ENCODE measurements around the gene HS3ST5. TPM values are rescaled to one million over a fixed set of nuclear protein-coding genes. Genes with fewer than 3 reads are reported as not detected.
"Not testable (repeated sequence)": the region's sequence is repeated elsewhere in the genome, so short reads cannot be mapped to it uniquely, and the experiment has no call there.

Gene HS3ST5
- total RNA-seq, 1 experiment from 2014 or later: 0.55 TPM

DNA sequence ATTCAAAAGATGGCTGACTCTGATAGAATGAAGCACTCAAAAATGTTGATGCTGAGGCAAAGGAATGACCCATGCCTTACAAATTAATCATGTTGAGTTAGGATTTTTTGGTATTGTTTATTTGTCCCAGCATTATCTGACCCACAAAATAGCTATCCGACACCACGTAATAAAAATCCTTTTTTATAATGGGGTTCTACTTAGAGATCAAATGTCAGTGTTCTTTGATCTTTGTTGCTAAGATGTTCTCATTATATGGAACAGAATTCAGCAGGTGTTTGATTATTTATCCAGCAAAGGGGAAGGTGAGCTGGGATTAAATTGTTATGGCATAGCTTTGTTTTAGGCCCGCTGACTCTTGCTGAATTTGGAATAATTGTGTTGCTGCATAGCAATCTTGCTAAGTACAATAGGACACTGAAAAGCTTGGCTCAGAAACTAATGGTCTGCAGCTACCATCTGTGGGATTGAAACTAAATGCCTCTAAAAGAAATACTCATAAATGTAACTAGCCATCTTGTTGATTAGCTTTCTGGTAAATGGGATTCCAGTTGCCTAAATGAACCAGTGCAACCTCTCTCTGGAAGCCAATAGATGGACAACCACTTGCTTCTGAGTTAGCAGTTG, 191.6 kb downstream of the HS3ST5 start:
- no peaks in the 10 kb centered on the region for H3K36me3 ChIP-seq (replicated peaks; ENCODE audit: control insufficient read depth, insufficient read depth, low read length)
- DNase-seq: no peak
- no peak overlapping the region for H3K4me3 ChIP-seq (ENCODE audit: insufficient read depth, low read depth, low read length)
- no peaks in the 10 kb centered on the region for H3K27me3 ChIP-seq (ENCODE audit: control insufficient read depth, insufficient read depth, low read length)

DNA sequence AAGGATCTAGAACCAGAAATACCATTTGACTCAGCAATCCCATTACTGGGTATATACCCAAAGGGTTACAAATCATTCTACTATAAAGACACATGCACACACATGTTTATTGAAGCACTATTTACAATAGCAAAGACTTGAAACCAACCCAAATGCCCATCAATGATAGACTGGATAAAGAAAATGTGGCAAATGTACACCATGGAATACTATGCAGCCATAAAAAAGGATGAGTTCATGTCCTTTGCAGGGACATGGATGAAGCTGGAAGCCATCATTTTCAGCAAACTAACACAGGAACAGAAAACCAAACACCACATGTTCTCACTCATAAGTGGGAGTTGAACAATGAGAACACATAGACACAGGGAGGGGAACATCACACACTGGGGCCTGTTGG, 193.6 kb downstream of the HS3ST5 start:
- not testable (repeated sequence) for H3K27me3 ChIP-seq (ENCODE audit: control insufficient read depth, insufficient read depth, low read length); DNase-seq; H3K4me3 ChIP-seq (ENCODE audit: insufficient read depth, low read depth, low read length); H3K36me3 ChIP-seq (replicated peaks; ENCODE audit: control insufficient read depth, insufficient read depth, low read length)

DNA sequence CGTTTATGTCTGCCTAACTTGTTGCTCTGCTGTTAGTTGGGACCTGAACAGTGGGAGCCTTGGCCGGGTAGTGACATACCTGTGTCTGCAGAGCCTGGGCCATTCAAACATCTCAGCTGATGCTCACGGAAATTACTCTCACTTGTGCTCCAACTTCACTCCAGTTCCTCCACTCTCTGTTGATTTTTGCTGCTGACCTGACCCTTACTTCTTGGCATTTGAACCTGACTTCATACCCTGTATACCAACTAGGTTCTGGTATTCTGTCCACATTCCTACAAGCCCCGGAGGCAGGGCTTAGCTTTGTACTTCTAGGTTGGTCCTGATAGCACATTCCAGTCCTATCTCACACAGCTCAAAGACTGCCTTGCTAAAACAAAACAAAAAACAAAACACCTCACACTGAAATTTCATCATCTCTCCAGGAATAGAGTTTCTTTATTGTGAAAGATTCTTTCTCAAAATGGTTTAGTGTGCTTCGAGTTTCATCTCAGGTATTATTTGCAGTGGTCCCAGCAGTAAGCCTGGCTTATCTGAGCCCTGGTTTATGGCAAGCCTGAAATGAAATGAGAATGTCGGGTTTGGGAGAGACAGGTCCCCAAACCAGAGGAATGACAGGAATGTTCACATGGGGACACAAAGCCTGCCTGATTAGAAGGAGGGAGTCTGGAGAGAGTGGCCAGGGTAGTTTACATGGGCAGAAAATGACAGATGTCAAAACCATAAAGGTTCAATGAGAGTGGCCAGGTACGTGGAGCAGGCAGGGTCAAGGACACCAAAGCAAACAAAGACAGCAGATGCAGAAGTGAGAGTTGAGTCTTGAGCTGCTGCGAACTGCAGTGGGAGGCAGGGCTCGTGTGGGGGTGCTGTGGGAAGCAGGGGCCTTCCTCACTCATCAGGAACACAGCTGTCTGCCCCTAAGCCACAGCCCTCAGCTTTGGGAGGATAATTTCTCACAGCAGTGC, 197.7 kb downstream of the HS3ST5 start:
- Histone ChIP-seq H3K36me3 (replicated peaks; ENCODE audit: control insufficient read depth, insufficient read depth, low read length) (no peaks in the 10 kb centered on the region), H3K4me3 (ENCODE audit: insufficient read depth, low read depth, low read length) (no peak overlapping the region), H3K27me3 (ENCODE audit: control insufficient read depth, insufficient read depth, low read length) (no peaks in the 10 kb centered on the region)
- DNase-seq: no peak

DNA sequence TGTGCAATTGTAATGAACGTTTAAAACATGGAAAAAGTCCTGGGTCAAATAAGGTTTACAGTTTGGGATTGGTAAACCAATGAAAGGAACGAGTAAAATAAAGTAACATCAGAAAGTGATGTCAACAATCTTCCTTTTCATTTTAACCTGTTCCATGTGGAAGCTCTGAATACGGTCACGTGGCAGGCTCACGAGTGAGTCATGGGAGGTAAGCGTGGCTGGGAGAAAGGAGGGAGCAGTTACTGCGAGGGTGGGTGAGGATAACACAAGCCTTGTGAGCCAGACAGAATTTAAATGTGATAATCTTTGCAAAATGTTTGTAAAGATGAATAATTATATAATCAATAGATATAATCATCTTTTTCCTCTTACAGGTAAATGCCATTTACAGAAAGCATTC, 200.6 kb downstream of the HS3ST5 start:
- no peak for DNase-seq
- Histone ChIP-seq H3K27me3 (ENCODE audit: control insufficient read depth, insufficient read depth, low read length) (no peaks in the 10 kb centered on the region), H3K36me3 (replicated peaks; ENCODE audit: control insufficient read depth, insufficient read depth, low read length) (no peaks in the 10 kb centered on the region), H3K4me3 (ENCODE audit: insufficient read depth, low read depth, low read length) (no peak overlapping the region)

DNA sequence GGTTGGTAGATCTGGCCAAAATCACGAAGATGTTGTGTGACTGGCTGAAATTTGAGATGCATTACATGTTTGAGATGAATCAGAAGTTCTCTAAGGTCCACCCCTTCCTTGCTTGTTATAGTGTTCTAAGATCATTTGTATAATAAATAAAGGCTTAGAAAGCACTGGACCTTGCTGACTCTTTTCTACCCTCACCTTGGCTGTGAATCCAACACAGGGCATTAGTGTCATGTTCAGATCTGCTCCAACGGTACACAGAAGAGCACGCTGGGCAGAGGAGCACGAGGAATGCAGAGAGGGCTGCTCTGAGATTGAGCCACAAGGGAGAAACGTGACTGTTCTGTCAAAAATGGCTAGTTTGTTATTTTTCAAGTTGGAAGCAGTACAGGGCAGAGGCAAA, 202.4 kb downstream of the HS3ST5 start:
- no peak overlapping the region for H3K4me3 ChIP-seq (ENCODE audit: insufficient read depth, low read depth, low read length)
- no peaks in the 10 kb centered on the region for H3K27me3 ChIP-seq (ENCODE audit: control insufficient read depth, insufficient read depth, low read length)
- H3K36me3 ChIP-seq (replicated peaks; ENCODE audit: control insufficient read depth, insufficient read depth, low read length): no peaks in the 10 kb centered on the region
- no peak for DNase-seq

DNA sequence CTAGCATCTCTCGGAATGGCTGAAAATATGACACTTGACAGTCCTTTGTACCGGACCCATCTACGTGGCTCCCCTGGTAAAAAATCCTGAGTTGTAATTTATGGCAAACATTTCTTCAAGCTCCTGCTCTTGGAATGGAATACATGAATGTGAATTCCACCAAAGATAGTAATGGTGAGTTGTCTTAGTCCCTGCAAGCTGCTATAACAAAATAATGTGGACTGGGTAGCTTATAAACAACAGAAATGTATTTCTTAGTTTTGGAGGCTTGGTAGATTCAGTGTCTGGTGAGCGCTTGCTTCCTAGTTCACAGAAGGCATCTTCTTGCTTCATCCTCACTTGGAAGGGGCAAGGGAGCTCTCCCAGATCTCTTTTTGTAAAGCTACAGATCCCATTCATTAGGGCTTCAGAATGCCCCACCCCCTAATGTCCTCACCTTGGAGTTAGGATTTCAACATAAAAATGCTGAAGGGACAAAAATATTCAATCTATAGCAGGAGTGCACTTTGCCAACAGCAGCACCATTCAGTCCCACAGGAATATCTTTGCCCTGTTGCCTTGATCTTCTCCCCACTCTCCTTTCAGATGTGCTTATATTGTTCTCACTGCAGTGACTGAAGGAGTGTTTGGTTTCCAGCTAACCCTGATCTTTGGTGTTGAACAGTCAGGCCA, 204.1 kb downstream of the HS3ST5 start:
- DNase-seq: no peak
- no peak overlapping the region for H3K4me3 ChIP-seq (ENCODE audit: insufficient read depth, low read depth, low read length)
- H3K36me3 ChIP-seq (replicated peaks; ENCODE audit: control insufficient read depth, insufficient read depth, low read length): no peaks in the 10 kb centered on the region
- H3K27me3 ChIP-seq (ENCODE audit: control insufficient read depth, insufficient read depth, low read length): no peaks in the 10 kb centered on the region

DNA sequence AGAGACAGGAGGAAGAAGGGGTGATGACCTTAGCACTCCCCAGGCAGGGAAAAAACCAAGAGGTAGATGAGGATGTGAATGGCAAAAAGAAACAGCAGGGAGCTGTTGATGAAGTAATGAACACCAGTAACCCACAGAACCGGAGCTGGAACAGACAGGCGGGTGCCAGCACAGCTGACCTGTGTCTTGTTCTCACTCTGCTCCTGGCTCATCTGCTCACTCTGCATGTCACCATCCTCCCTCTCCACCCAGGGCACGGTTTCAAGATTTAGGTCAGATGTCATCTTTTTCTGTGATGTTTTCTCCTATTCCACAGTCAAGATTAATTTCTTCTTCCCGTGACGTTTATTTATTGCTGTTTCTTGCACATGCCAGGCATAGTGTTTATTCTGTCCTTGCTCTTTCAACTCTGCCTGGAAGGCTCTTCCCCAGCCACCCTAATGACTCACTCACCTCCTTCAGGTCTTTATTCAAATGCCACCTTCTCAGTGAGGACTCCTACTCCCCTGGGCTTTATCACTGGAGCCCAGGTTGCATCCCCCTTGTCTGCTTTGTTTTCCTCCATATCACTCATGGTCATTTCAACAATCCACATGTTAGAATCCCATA, 207.4 kb downstream of the HS3ST5 start:
- Histone ChIP-seq H3K36me3 (replicated peaks; ENCODE audit: control insufficient read depth, insufficient read depth, low read length) (no peaks in the 10 kb centered on the region), H3K4me3 (ENCODE audit: insufficient read depth, low read depth, low read length) (no peak overlapping the region), H3K27me3 (ENCODE audit: control insufficient read depth, insufficient read depth, low read length) (no peaks in the 10 kb centered on the region)
- DNase-seq: no peak

DNA sequence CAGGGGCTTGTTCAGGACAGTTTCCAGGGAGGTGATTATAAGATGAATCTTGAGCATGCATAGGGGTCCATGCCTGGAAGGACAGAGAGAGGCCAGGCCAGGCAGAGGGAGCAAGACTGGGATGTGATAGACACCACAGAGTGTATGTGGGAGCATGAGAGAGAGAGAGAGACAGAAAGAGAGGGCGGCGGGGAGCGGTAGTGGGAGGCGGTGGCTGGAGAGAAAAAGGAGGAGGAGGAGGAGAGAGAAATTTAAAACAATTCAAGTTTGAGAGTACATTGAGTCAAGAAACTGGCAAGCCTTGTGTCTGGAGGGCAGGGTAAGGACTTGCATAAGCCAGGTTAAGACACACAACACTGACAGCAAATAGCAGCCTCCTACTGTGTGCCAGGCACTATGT, 209.0 kb downstream of the HS3ST5 start:
- Histone ChIP-seq H3K27me3 (ENCODE audit: control insufficient read depth, insufficient read depth, low read length) (no peaks in the 10 kb centered on the region), H3K36me3 (replicated peaks; ENCODE audit: control insufficient read depth, insufficient read depth, low read length) (no peaks in the 10 kb centered on the region), H3K4me3 (ENCODE audit: insufficient read depth, low read depth, low read length) (no peak overlapping the region)
- DNase-seq: no peak

DNA sequence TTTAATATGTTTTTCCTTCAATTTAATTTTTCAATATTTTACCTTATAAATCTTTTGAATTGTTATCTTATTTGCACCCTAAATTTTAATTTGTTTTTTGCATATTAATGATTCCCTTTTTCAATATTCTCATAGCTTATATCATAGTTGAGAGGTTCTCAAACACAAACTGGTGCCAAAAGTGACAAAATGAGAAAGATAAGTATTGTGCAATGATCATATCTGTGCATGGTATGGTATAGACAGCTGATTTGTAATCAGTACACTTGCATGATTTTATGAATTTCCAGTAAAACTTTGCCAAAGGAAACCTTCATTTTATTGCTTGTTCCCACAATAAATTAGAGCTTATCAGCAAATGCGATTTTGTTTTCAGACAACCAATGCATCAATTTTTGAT, 210.9 kb downstream of the HS3ST5 start:
- DNase-seq: no peak
- no peaks in the 10 kb centered on the region for H3K36me3 ChIP-seq (replicated peaks; ENCODE audit: control insufficient read depth, insufficient read depth, low read length)
- no peak overlapping the region for H3K4me3 ChIP-seq (ENCODE audit: insufficient read depth, low read depth, low read length)
- H3K27me3 ChIP-seq (ENCODE audit: control insufficient read depth, insufficient read depth, low read length): no peaks in the 10 kb centered on the region

DNA sequence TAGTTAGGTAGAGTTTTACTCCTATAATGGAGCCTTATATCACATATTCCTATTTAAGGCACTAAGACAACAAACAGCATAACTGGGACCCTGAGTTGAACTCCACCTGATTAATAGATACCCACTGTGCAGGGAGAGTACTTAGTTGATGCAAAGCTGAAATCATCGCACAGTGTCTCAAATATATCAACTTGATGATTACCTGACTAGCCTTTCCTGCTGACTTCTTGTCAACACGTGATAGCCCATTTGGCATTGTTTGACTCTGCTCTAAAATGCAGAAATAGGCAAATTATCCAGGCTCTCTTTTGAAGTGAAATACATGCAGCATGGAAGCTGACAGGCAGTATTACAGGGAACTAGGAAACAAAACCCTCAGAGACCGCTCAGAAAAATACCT, 217.2 kb downstream of the HS3ST5 start:
- Histone ChIP-seq H3K27me3 (ENCODE audit: control insufficient read depth, insufficient read depth, low read length) (no peaks in the 10 kb centered on the region), H3K36me3 (replicated peaks; ENCODE audit: control insufficient read depth, insufficient read depth, low read length) (no peaks in the 10 kb centered on the region), H3K4me3 (ENCODE audit: insufficient read depth, low read depth, low read length) (no peak overlapping the region)
- DNase-seq: no peak

DNA sequence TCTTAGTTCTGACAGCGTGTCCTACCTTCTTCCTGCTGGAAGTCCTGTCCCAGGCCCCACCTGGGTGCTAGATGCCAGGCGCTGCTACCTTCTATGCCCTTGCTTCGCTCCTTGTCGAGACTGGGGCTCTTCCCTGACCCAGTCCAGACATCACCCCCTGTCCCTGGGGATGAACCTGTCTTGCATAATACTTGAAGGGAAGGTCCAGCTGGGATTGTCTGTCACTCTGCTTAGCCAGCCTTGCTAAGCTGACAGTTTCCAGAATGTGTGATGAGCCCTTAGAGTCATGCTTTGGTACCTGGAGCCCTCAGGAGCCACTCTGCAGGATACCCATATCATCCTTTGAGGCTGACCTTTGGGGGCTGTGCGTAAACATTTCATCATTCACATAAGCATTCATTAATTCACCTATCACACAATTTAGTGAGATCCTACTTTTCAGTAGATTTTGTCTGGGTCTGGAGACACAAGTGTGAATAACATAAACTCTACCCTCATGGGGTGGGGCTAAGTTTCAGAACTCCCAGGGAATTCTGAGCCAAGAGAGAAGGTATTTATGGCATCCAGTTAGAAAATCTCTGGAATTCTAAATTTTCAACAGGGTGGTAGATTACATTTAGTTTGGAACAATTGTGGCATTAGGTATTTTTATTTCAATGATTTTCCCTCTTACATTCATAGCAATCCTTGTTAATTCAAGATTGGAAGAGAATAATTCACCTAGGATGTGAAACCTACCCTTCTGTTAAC, 220.7 kb downstream of the HS3ST5 start:
- no peaks in the 10 kb centered on the region for H3K36me3 ChIP-seq (replicated peaks; ENCODE audit: control insufficient read depth, insufficient read depth, low read length)
- no peak for DNase-seq
- H3K4me3 ChIP-seq (ENCODE audit: insufficient read depth, low read depth, low read length): no peak overlapping the region
- H3K27me3 ChIP-seq (ENCODE audit: control insufficient read depth, insufficient read depth, low read length): no peaks in the 10 kb centered on the region

DNA sequence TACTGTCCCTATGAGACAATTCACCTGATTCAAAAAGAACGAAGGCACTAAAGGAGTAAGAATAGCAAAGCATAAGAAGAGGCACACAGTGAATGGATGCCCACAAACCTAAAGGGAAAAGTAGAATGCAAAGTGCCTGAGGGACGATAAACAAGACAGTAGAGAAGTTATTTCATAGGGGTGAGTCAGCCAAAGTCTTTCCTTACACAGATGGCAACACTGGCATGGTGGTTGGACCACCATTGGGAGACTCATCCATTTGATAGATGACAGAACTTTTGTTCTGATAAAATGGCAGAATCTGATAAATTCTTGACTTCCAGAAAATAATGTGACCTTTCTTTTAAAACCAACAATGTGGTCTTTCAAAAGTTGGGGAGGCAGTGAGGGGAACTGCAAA, 223.8 kb downstream of the HS3ST5 start:
- no peak for DNase-seq
- H3K27me3 ChIP-seq (ENCODE audit: control insufficient read depth, insufficient read depth, low read length): no peaks in the 10 kb centered on the region
- no peaks in the 10 kb centered on the region for H3K36me3 ChIP-seq (replicated peaks; ENCODE audit: control insufficient read depth, insufficient read depth, low read length)
- H3K4me3 ChIP-seq (ENCODE audit: insufficient read depth, low read depth, low read length): no peak overlapping the region

DNA sequence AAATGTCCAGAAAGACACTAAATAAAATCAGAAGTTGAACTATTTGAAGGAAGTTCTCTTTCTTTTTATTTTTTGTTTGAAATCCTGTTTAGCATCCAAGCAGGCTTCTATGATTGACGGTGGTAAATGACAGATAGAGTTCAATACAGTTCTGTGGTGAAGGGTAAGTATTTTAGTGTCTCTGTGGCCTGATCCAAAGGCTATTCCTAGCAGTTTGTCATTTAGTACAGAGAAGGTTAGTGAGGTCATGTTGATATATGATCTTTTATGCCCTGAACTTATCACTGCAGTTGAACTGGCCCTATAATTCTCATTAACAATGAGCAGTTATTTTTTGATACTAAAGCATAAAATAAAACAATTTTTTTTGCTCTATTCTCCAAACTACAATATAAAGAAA, 227.2 kb downstream of the HS3ST5 start:
- Histone ChIP-seq H3K27me3 (ENCODE audit: control insufficient read depth, insufficient read depth, low read length) (no peaks in the 10 kb centered on the region), H3K36me3 (replicated peaks; ENCODE audit: control insufficient read depth, insufficient read depth, low read length) (no peaks in the 10 kb centered on the region), H3K4me3 (ENCODE audit: insufficient read depth, low read depth, low read length) (no peak overlapping the region)
- no peak for DNase-seq

All from H7 (cell line).